Lung microvascular endothelial cell (primary cell): ENCODE data around the gene TAX1BP3. TPM values are rescaled to one million over a fixed set of nuclear protein-coding genes. Genes with fewer than 3 reads are reported as not detected.

Experiments
- DNase-seq, 2 donors: peaks; one replicate each; pipeline versions ENCODE4 v3.0.0 to v3.0.0-alpha.2; 2010; ENCODE audit warnings: low read depth in 2 of 2
- total RNA-seq: library from RNA; depleted of rRNA; stranded (reverse); fragments of >200 nt; gene quantifications from 2 replicates; pipeline ENCODE4 v1.2.1, GENCODE V29; 2014

The TAX1BP3 gene
- total RNA-seq, 1 donor from 2014 or later = 204 TPM

- no peak for DNase-seq
These were observed 40.6 kb downstream of the TAX1BP3 start for GRCh38 chr17:3627769-3628167.

- peak in 1 of 2 donors; percentile 78 for DNase-seq
These were observed 41.3 kb downstream of the TAX1BP3 start for GRCh38 chr17:3626831-3627768.

- no peak for DNase-seq
These were observed 45.3 kb downstream of the TAX1BP3 start for GRCh38 chr17:3622977-3623594.

- no peak for DNase-seq
These were observed 47.1 kb downstream of the TAX1BP3 start for GRCh38 chr17:3621146-3621720.

- no peak for DNase-seq
These were observed 53.1 kb downstream of the TAX1BP3 start for GRCh38 chr17:3615160-3615870.

- DNase-seq = no peak
These were observed 55.3 kb downstream of the TAX1BP3 start for GRCh38 chr17:3613124-3613523.

Other genes with a start within 250 kb of the TAX1BP3 start
- not detected in 2 replicates for gene OR1E2, start 234.7 kb downstream of the TAX1BP3 start, total RNA-seq
- gene SPATA22, start 196.8 kb downstream of the TAX1BP3 start, total RNA-seq = 1.6 TPM in 1 of 2 replicates, not detected in the other
- gene ASPA, start 192.6 kb downstream of the TAX1BP3 start, total RNA-seq = not detected in 2 replicates
- gene TRPV3, start 110.8 kb downstream of the TAX1BP3 start, total RNA-seq = under 0.01 TPM in 1 of 2 replicates, not detected in the other
- gene TRPV1, start 59.2 kb downstream of the TAX1BP3 start, total RNA-seq = 0.44 and 0.79 TPM in 2 replicates
- gene SHPK, start 32.3 kb downstream of the TAX1BP3 start, total RNA-seq = 12.0 and 15.7 TPM in 2 replicates
- 13.3 and 23.4 TPM in 2 replicates for gene CTNS, start 31.8 kb downstream of the TAX1BP3 start, total RNA-seq
- gene EMC6, start 234 bp upstream of the TAX1BP3 start, total RNA-seq = 13.9 and 18.3 TPM in 2 replicates
- gene P2RX5, start 27.6 kb upstream of the TAX1BP3 start, total RNA-seq = 0.20 and 0.44 TPM in 2 replicates
- gene HASPIN, start 55.3 kb upstream of the TAX1BP3 start, total RNA-seq = 1.6 and 3.3 TPM in 2 replicates
- 12.3 and 14.4 TPM in 2 replicates for gene ITGAE, start 132.6 kb upstream of the TAX1BP3 start, total RNA-seq
- gene NCBP3, start 177.7 kb upstream of the TAX1BP3 start, total RNA-seq = 10.5 and 11.5 TPM in 2 replicates
- 0.65 and 0.79 TPM in 2 replicates for gene CAMKK1, start 224.5 kb upstream of the TAX1BP3 start, total RNA-seq
- not detected in 2 replicates for gene P2RX1, start 247.9 kb upstream of the TAX1BP3 start, total RNA-seq